NCI-H2029 (cell line): ENCODE data around the gene LDLR.

Source experiments
- DNase-seq: peaks from one replicate; lab custom pipeline; 2025; lab: John Stamatoyannopoulos, UW

LDLR gene

DNA sequence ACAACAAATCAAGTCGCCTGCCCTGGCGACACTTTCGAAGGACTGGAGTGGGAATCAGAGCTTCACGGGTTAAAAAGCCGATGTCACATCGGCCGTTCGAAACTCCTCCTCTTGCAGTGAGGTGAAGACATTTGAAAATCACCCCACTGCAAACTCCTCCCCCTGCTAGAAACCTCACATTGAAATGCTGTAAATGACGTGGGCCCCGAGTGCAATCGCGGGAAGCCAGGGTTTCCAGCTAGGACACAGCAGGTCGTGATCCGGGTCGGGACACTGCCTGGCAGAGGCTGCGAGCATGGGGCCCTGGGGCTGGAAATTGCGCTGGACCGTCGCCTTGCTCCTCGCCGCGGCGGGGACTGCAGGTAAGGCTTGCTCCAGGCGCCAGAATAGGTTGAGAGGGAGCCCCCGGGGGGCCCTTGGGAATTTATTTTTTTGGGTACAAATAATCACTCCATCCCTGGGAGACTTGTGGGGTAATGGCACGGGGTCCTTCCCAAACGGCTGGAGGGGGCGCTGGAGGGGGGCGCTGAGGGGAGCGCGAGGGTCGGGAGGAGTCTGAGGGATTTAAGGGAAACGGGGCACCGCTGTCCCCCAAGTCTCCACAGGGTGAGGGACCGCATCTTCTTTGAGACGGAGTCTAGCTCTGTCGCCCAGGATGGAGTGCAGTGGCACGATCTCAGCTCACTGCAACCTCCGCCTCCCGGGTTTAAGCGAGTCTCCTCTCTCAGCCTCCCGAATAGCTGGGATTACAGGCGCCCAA, at the start of gene LDLR:
Gene LDLR (plus strand): TSS at position 210 of the 760 bp plus-strand sequence. CDS start 86 bp downstream, at position 296.
- DNase-seq = peak; percentile 87

DNA sequence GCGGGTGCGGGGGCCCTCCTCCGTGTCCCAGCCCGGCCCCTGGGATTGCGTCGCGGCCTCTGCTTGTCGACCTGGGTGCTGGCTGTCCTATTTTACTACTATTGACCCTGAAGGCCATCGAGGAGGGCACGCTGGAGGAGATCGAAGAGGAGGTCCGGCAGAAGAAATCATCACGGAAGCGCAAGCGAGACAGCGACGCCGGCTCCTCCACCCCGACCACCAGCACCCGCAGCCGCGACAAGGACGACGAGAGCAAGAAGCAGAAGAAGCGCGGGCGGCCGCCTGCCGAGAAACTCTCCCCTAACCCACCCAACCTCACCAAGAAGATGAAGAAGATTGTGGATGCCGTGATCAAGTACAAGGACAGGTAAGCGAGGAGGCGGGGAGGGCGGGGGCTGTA, 48.1 kb upstream of the LDLR start:
- DNase-seq = no peak

DNA sequence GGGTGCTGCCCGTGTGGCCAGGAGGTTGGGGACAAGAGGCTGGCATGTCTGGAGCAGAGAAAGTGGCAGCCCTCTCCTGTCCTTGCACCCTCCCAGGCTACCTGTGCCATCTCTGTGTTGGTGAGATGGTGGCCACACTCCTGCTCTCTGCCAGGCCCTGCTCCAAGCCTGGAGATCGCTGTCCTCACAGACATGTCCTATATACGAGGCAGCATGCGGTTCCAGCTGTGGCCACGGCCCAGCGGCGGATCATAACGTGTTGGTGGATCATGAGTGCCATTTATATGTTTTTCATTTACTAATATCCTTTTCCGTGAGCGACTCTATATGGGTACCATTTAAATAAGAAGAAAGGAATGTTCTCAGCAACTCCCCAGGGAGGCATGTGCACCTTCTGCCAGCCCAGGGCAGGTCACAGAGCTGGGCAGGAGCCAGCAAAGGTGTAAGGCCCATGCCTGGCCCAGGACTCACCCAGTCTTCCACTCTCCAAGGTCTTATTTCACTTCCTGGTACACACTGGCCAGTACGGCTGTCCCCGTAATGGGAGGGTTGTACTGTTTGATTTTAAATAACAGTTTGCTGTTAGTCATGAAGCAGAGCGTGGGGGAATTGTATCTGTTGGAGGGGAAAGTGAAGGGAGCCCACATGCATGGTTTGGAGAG, 47.2 kb upstream of the LDLR start:
- DNase-seq = peak; percentile 29

DNA sequence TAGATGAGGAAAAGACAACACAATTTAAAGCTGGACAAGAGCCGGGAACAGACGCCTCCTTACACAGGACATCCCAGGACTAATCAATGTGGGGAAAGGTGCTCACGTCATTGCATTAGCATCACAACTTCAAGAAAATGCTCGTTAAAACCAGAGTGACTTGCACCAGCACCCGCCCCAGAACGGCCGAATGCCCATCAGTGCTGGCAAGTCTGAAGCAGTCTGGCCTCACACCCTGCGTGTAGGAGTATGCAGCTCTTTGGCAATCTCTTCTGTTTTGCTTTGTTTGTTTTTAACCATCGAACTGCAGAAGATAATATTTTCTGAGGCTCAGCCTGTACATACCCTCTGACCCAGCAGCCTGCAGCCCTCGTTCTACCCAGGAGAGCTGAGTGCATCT, 44.8 kb upstream of the LDLR start:
- no peak for DNase-seq

DNA sequence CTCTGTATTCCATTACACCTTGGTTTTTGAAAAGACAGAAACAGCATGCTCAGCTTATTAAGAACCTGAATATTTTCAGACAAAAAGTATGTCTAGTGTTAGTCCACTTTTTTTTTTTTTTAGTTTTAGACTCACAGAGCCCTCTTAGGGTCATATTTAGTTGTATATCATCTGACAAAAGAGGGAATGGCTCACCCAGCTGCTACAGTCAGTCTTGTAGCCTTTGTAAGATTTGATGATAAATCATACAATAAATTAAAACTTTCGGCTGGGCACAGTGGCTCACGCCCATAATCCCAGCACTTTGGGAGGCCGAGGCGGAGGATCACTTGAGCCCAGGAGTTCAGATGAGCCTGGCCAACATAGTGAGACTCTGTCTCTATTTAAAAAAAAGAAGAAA, 43.7 kb upstream of the LDLR start:
- no peak for DNase-seq

DNA sequence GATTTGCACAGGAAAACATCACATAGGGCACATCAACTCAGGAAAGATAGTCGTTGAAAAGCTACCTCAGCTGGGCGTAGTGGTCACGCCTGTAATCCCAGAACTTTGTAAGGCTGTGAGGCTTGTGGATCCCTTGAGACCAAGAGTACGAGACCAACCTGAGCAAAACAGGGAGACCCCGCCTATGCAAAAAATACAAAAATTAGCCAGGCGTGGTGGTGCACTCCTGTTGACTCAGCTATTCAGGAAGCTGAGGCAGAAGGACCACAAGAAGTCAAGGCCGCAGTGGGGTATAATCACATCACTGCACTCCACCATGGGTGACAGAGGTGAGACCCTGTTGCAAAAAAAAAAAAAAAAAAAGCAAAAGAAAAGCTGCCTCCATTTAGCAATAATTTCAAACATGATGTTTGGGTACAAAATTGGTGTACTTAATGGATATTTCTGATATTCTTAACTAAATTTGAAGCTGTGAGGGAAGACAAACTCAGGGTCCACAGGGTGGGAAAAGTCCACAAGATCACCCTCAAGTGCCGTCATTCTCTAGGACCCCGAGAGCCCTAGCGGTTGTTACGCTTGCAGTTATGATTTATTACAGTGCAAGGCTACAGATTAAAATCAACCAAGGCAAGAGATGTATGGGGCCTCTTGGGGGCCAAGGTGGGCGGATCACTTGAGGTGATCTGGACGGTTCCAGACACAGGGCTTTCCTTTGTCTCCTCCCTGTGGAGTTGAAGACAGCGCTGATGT, 42.5 kb upstream of the LDLR start:
- DNase-seq = no peak

DNA sequence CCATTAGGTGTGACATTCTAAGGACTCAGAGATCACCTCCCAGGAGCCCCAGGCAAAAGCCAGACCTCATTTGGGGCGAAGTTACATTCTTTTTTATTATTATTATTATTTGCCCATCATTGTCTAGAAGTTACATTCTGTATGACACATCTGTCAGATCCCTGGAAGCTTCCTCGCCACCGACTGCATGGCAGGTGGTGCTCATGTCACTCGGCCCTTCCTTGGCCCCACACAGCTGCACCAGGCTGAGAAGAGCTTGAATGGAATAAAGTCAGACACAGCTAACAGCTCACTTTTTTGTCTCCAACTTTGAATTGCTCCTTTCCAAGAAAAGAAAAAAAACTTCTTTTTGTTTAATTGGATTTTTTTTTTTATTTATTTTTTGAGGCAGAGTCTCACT, 41.4 kb upstream of the LDLR start:
- no peak for DNase-seq

DNA sequence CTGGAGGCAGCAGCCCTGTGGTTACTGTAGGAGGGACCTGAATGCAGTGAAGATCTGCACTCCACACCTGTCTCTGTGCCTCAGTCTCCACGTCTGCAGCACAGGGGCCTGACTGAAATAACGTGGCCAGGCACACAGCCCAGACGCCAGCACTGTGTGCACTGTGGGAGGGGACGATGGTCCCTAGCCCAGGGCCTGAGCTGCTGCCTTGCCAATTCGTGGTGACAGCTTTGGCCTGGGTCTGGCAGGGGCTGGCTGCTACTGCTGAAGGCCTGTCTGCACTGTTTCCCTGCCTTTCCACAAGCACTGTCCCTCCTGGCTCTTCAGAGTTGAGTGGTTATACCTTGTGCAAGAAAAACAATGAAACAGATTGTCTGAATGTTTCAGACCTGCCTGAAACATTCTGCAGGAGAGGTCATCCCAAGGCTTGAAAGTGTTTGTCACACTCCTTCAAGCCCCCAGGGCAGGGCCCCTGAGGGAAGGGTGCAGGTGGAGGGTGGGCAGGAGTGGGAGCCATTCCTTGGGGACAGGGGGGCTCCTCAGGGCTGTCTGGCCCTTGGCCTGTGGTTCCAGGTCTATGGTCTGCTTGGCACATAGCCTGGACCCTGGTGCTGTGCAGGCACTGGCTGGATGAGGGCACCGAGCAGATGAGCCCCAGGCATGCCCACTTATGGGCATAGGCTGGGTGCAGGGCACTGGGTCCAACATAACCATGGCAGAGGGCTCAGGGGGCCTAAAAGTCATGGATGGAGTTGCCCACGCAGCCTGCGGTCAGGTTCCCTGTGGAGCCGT, 38.7 kb upstream of the LDLR start:
- no peak for DNase-seq

DNA sequence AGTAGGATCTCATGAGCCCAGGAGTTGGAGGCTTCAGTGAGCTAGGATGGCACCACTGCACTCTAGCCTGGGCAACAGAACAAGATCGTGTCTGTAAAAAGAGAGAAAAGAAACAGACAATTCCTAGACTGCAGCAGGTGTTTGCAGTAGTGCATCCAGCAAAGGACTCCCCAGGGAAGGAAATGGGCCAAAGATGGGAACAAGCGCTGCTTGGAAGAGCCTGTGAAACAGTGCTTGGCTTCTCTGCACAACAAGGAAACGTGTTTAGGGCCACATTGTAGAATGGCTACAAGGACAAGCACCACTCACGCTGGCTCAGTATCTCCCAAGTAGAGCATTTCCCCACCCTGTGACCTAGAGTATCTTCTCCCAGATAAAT, 35.5 kb upstream of the LDLR start:
- DNase-seq = no peak

DNA sequence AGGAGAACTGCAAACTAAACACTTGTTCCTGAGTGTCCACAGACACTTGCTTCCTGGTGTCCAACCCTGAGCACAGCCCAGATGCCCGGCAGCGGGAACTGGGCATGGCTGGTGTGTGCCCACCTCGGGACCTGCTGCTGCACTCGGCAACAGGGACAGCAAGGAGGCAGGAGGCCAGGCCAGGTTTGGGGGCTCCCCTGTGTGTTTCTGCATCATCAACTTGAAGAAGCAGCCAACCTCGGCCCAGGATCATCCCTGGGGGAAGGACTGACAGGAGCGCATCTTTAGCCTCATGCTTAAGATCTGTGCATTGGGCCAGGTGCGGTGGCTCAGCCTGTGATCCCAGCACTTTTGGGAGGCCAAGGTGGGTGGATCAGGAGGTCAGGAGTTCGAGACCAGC, 35.1 kb upstream of the LDLR start:
- DNase-seq = no peak

DNA sequence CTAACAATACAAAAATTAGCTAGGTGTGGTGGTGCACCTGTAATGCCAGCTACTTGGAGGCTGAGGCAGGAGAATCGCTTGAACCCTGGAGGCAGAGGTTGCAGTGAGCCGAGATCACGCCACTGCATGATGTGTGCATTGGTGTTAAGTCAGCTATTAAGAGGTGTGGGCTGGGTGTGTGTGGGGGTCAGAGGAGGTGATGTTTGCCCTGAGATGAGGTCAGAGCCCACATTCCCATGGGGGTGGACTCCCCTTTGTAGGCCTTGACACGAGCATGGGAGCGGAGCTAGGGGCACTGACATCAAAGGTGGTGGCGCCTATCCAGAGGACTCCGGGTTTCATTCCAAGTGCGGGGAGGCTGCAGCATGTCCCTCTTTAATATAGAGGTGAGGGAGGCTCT, 34.6 kb upstream of the LDLR start:
- no peak for DNase-seq

DNA sequence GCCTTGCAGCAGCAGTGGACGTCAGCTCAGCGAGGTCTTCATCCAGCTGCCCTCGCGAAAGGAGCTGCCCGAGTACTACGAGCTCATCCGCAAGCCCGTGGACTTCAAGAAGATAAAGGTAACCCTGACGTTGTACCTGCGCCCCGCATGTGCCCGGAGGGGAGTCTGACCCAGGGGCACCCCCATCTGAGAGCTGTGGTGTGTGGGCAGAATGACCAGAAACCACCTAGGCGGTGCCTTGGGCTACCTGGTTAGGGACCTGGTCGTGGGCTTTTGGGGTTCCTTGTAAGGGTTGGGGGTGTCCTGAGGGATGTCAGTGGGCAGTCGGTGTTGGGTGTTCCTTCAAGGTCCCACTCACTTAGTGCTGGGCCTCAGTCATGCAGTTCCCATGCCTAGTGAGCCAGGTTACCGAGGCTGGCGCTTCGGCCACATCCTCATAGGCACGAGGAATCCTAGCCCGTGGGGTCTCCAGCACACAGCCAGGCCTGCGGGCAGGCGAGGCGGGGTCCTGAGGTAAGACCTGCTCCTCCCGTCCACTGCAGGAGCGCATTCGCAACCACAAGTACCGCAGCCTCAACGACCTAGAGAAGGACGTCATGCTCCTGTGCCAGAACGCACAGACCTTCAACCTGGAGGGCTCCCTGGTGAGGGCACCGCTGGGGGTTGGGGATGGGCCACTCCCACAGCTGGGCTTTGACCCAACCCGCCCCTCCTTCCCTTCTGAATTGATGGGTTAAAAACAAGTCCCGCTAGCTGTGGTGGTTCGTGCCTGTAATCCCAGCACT, 30.8 kb upstream of the LDLR start:
- no peak for DNase-seq

DNA sequence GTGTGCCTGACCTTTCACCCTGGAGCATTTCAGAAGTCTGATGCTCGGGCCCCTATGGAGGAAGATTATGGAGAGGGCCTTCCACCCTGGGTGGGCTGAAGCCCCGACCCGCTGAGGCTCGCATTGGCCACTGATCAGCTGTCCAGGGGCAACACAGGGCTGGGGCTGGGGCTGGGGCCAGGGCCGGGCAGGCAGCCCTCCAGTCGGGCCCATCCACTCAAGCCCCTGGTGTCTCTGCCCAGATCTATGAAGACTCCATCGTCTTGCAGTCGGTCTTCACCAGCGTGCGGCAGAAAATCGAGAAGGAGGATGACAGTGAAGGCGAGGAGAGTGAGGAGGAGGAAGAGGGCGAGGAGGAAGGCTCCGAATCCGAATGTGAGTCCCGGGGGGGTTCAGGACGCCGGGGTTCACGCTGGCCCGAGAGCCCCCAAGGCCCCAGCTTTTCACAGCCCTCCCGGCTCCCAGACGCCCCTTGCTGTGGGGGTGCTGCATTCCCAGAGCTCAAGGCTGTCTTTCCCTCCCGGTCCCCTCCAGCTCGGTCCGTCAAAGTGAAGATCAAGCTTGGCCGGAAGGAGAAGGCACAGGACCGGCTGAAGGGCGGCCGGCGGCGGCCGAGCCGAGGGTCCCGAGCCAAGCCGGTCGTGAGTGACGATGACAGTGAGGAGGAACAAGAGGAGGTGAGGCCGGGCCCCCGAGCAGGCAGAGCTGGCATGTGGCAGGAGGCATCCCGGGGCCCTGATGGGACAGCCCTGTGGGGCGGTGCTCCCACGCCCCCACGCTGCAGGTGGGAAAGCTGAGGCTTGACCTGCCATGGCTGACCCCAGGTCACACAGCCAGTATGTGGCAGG, 29.5 kb upstream of the LDLR start:
- no peak for DNase-seq

DNA sequence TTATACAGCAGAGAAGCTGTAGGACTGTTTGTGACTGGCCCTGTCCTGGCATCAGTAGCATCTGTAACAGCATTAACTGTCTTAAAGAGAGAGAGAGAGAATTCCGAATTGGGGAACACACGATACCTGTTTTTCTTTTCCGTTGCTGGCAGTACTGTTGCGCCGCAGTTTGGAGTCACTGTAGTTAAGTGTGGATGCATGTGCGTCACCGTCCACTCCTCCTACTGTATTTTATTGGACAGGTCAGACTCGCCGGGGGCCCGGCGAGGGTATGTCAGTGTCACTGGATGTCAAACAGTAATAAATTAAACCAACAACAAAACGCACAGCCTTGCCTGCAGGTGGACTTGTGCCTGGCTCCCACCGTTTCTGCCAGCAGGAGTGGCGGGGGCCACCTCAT, 27.3 kb upstream of the LDLR start:
- DNase-seq = no peak

DNA sequence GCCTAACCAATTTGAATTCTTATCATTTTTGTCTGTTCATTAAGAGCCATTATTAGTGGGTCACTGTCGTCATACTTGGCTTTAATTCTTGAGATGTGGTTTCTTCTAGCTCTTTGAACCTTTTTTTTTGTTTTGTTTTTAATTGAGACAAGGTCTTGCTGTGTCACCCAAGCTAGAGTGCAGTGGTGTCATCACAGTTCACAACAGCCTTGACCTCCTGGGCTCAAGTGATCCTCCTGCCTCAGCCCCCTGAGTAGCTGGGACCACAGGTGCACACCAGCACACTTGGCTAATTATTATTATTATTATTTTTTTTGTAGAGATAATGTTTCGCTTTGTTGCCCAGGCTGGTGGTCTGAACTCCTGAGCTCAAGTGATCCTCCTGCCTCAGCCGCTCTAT, 25.8 kb upstream of the LDLR start:
- DNase-seq = no peak

DNA sequence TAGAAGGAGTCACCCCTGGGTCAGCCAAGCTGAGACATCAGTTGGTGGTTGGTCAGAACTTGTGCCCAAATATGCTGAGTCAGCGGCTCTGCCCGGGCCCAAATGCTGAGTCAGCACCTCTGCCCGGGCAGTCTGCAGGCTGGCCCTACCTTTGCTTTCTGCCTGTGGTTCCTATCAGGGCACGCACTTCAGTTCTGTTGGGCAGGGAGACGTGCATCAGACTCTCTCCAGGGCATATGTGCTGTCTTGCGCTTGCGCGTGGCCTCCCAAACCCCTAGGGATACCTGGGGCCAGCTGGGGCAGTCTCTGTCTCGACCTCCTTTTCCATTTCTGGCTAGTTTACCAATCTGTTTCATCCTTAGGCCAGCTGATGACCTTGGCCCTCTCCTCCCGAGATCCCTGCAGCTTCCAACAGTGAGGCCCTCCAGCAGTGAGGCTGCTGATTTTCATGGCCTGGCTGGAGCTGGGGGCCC, 24.4 kb upstream of the LDLR start:
- DNase-seq = no peak

DNA sequence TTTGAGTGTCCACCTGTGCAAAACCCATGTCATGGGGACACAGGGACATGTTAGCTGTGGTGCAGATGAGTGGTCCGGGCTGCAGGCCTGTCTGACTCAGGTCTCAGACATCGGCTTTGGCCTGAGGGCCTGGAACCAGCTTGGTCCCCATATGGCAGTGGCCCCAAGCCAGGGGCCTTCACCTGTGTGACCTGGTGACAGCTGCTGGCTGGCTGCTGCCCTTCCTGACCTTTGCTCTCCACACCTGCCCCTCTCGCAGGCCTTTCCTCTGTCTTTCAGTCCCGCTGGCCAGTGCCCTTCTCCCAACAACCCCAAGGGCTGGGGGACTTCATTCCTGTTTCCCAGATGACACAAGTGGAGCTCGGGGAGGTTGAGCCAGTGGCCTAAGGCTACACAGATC, 22.9 kb upstream of the LDLR start:
- no peak for DNase-seq

DNA sequence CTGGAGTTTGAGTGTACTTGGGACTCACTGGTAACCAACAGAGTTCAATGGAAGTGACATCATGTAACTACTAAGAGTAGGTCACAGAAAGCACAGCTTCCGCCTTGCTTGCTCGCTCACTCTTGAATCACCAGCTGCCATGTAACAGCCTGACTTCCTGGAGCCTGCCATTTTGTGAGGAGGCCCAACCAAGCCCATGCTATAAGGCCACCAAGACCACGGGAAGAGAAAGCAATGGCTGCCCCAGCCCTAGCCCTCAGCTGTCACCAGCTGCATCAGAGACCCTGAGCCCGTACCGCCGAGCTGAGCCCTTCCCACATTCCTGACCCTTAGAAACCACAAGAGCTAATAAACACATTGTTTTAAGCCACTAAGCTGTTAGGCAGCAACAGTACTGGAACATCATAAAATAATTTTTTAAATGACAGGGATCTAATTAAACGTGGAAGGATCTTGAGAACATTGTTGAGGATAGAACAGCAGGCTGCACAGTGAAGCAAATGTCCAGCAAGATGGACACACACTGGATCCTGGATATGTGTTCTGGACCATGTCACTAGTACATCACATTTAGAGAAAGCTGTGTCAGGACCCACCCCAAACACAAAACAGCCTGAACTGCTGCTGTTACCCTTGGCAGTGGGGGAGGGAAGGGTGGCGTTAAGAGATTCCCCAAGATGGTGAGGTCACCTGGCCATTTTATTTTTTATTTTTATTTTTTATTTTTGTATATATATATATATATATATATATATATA, 21.7 kb upstream of the LDLR start:
- no peak for DNase-seq

DNA sequence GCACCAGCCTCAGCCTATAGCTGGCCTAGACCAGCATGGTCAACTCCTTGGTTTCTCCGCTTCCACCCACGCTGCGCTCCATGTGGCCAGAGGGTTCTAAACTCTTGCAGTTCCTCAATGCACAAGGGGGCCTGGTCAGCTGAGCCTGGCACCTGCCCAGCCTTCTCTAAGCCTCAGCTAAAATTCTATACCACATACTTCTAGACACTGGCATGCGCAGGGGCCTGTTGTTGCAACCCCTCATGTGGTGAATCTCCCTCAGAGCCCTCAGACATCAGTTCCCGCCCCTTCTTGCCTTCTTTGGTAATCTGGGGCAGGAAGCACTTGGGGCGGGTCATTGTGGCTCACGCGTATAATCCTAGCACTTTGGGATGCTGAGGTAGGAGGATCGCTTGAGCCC, 19.7 kb upstream of the LDLR start:
- no peak for DNase-seq

DNA sequence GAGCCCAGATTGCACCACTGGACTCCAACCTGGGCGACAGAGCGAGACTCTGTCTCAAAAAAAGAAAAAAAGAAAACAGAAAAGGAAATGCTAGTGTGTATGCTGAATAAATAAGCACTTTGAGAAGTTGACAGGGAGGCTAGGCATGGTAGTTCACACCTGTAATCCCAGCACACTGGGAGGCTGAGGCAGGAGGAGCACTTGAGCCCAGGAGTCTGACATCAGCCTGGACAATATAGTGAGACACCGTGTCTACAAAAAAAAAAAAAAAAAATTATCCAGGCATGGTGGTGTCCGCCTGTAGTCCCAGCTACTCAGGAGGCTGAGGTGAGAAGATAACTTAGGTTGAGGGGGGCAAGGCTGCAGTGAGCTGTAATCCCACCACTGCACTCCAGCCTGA, 19.1 kb upstream of the LDLR start:
- no peak for DNase-seq
